A673 (cell line): ENCODE measurements around the gene CHMP6. TPM values are rescaled to one million over a fixed set of nuclear protein-coding genes. Genes with fewer than 3 reads are reported as not detected.

Experiments used
- BruUV-seq: library from RNA; stranded (reverse); fragments of 400-500 nt; replicated peaks from 2 replicates; lab custom pipeline; 2021; lab: Mats Ljungman, UMichigan
- CTCF ChIA-PET: fragments of 300-600 bp; sonication (Branson Sonifier 250); formaldehyde crosslinking; loops from one replicate; lab custom pipeline; 2022; ENCODE audit warnings: antibody characterized with exemption; lab: Charles Lee
- POLR2A ChIA-PET: fragments of 300-600 bp; sonication (Branson Sonifier 250); formaldehyde crosslinking; loops from one replicate; lab custom pipeline; 2022; ENCODE audit warnings: antibody characterized with exemption; ENCODE audit not compliant: low non-redundant PET; lab: Charles Lee
- DNase-seq: peaks from one replicate; pipeline ENCODE4 v3.0.0-alpha.2; 2015; ENCODE audit warnings: low spot score
- H3K27ac ChIP-seq: fragments of 200-600 bp; sonication (generic); 2 replicates; pipeline ENCODE4 v1.5.1; 2016; ENCODE audit warnings: mixed run types, low read depth, mild to moderate bottlenecking, mixed read lengths, antibody characterized with exemption, low read length; ENCODE audit not compliant: poor library complexity, severe bottlenecking
- H3K27me3 ChIP-seq: fragments of 200-600 bp; sonication (generic); replicated peaks from 2 replicates; pipeline ENCODE4 v1.6.1; 2017; ENCODE audit warnings: mixed run types, low read depth, mild to moderate bottlenecking, mixed read lengths, antibody characterized with exemption, low read length; ENCODE audit not compliant: insufficient read depth, poor library complexity
- H3K36me3 ChIP-seq: fragments of 200-600 bp; sonication (generic); 2 replicates; pipeline ENCODE4 v1.6.1; 2016; ENCODE audit warnings: mixed run types, mild to moderate bottlenecking, mixed read lengths, antibody characterized with exemption, low read length; ENCODE audit not compliant: insufficient read depth, poor library complexity, severe bottlenecking
- H3K4me1 ChIP-seq: fragments of 200-600 bp; sonication (generic); 2 replicates; pipeline ENCODE4 v1.6.1; 2017; ENCODE audit warnings: mixed run types, mild to moderate bottlenecking, mixed read lengths, antibody characterized with exemption, low read length; ENCODE audit not compliant: insufficient read depth, poor library complexity, severe bottlenecking
- H3K4me3 ChIP-seq: fragments of 200-600 bp; sonication (generic); 2 replicates; pipeline ENCODE4 v1.5.1; 2016; ENCODE audit warnings: low read depth, mixed run types, mild to moderate bottlenecking, mixed read lengths, low read length; ENCODE audit not compliant: poor library complexity, severe bottlenecking
- H3K9me3 ChIP-seq: fragments of 200-600 bp; sonication (generic); 2 replicates; pipeline ENCODE4 v1.6.1; 2016; ENCODE audit warnings: mixed run types, low read depth, mild to moderate bottlenecking, mixed read lengths, antibody characterized with exemption, low read length; ENCODE audit not compliant: poor library complexity, severe bottlenecking
- EZH2 ChIP-seq: fragments of 200-600 bp; sonication (generic); IDR thresholded peaks from 2 replicates; pipeline ENCODE4 v1.6.1; 2017; ENCODE audit warnings: borderline replicate concordance, low read depth, mild to moderate bottlenecking, mixed read lengths, antibody characterized with exemption, low read length; ENCODE audit not compliant: poor library complexity, severe bottlenecking
- intact Hi-C: fragments of 100-400 bp; cut with micrococcal nuclease; formaldehyde crosslinking; loops from one replicate; pipeline ENCODE4 v1.10.0; 2022; ENCODE audit not compliant: unreplicated experiment
- total RNA-seq: library from RNA; stranded (reverse); gene quantifications from 2 replicates; pipeline ENCODE4 v1.2.3, GENCODE V29; 2021
- TF ChIP-seq, protein P1 (sequence below): fragments of 300-800, 200-600 bp; sonication (generic); conservative IDR thresholded peaks from 2 replicates; pipeline ENCODE4 v1.5.1; 2017; ENCODE audit warnings: low read depth, mild to moderate bottlenecking, antibody characterized with exemption, low read length, moderate library complexity, mixed read lengths

CHMP6 gene
- total RNA-seq, 1 experiment from 2014 or later = 18.7 TPM

DNA sequence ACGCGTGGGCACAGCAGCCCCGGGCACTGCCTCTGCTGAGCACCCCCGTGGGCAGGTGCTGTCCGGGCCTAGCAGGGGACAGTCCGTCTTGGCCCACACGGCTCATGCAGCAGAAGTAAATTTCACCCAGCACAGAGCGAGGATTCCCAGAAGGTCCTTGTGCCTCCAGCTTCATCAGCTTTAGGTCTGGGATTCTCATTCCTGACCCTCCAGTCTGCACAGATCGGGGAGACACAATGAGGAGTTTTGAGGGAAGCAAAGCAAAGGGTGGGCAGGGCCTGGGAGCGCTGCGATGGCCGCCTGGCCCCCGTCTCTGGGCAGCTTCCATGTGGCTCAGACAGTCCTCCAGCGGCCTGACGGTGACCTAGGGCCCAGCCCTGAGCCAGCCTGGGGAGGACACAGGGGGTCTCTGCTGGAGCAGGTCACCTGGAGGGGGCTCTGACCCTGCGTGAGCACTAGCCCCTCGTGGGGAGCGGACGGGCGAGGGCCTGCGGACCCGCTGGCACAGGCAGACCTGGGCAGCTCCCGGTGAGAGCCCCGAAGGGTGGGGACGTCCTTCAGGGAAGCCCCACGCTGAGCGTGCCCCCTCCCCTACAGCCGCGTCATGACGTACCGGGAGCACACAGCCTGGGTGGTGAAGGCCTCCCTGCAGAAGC, 30.7 kb upstream of the CHMP6 start:
- Histone ChIP-seq H3K4me3 (no peak overlapping the region), H3K36me3 (no peaks in the 10 kb centered on the region), H3K4me1 (no peaks in the 10 kb centered on the region), H3K9me3 (no peaks in the 10 kb centered on the region), H3K27me3 (no peaks in the 10 kb centered on the region), H3K27ac (no peak overlapping the region)
- BruUV-seq = no TSS peak
- DNase-seq = no peak
- intact Hi-C loops = no loop called here
- CTCF ChIA-PET = no interaction called here
- no peak for TF ChIP-seq EZH2
- TF ChIP-seq, protein P1, sequence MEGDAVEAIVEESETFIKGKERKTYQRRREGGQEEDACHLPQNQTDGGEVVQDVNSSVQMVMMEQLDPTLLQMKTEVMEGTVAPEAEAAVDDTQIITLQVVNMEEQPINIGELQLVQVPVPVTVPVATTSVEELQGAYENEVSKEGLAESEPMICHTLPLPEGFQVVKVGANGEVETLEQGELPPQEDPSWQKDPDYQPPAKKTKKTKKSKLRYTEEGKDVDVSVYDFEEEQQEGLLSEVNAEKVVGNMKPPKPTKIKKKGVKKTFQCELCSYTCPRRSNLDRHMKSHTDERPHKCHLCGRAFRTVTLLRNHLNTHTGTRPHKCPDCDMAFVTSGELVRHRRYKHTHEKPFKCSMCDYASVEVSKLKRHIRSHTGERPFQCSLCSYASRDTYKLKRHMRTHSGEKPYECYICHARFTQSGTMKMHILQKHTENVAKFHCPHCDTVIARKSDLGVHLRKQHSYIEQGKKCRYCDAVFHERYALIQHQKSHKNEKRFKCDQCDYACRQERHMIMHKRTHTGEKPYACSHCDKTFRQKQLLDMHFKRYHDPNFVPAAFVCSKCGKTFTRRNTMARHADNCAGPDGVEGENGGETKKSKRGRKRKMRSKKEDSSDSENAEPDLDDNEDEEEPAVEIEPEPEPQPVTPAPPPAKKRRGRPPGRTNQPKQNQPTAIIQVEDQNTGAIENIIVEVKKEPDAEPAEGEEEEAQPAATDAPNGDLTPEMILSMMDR = no peak
- POLR2A ChIA-PET = no interaction called here

DNA sequence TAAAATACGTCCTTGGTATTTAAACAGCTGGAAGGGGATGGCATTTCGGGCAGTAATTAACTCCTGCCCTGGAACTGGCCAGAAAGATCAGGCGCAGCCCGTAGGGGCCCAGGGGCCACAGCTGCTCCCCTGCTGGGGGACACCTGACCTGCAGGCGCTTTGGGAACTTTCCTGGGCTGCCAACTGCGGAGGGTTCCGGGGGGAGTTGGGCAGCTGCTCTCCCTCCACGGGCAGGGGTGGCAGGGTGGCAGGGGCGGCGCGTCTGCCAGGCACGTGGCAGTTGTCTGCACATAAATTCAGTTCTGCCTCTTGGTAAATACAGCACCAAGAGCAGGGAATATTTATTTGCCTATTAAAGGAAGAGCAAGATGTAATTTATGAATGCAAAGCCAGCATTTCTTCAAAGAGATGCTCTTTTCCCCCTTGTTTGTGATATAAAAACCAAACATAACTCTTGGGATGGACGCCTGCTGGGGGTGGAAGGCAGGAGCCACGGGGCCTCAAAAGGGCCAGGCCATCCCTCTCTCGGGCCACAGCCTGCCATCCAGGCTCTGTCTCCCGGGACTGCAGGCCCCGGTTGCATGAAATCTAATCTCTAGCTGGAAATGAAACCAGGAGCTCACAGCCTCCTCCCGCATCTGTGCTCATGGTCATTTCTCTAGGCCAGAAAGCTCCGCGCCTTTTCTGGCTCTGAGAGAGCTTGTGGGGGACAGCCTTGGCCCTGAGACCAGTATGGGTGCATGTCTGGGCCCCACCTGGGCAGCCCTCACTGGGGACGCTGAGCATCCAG, 29.9 kb upstream of the CHMP6 start:
- no peak overlapping the region for H3K4me3 ChIP-seq
- H3K27me3 ChIP-seq = no peaks in the 10 kb centered on the region
- POLR2A ChIA-PET = no interaction called here
- no peaks in the 10 kb centered on the region for H3K9me3 ChIP-seq
- TF ChIP-seq, protein P1 = no peak
- TF ChIP-seq EZH2 = no peak
- no peaks in the 10 kb centered on the region for H3K36me3 ChIP-seq
- no peak overlapping the region for H3K27ac ChIP-seq
- DNase-seq = no peak
- intact Hi-C loops = no loop called here
- BruUV-seq = no TSS peak
- CTCF ChIA-PET = no interaction called here
- no peaks in the 10 kb centered on the region for H3K4me1 ChIP-seq

DNA sequence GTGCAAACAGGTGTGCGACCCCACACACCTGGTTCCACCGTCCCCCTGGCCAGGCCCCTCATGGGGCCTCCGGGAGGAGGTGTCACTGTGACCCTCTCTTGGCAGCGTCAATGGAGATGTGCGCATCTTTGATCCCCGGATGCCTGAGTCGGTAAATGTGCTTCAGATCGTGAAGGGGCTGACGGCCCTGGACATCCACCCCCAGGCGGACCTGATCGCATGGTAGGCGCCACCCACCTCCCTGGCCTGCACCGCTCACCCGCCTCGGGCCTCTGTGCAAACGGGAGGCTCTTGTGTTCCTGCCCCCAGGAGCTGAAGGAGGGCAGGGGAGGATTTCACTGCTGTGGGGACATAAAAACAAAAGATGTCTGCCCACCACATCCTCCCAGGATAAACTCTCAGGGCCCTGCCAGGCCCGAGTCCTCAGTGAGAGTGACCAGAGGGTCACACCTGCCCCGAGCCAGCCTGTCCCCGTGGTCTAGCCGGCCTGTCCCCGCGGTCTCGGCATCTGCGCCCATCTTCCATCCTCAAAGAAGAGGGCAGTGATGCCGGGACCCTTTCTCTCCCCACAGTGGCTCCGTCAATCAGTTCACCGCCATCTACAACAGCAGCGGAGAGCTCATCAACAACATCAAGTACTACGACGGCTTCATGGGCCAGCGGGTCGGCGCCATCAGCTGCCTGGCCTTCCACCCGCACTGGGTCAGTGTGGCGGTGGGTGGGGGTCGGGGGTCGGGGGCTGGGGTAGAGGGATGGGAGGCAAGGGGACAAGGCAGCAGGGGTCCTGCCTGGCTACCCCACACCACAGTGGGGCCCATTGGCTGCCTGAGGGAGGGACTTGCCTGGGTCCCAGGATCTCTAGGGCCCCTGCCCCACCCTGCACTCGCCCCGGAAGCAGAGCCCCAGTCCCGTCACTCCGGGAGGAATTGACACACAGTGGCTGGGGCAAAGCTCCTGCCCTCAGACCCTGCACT, 29.0 kb upstream of the CHMP6 start:
- BruUV-seq = no TSS peak

More for the DNA sequence above, 29.0 kb upstream of the CHMP6 start:
- H3K36me3 ChIP-seq = no peaks in the 10 kb centered on the region
- no peak overlapping the region for H3K4me3 ChIP-seq
- no peaks in the 10 kb centered on the region for H3K9me3 ChIP-seq
- no peak overlapping the region for H3K27ac ChIP-seq
- DNase-seq = no peak
- TF ChIP-seq, protein P1 = no peak
- TF ChIP-seq EZH2 = no peak
- ChIA-PET POLR2A (no interaction called here), CTCF (no interaction called here)
- H3K4me1 ChIP-seq = no peaks in the 10 kb centered on the region
- intact Hi-C loops = no loop called here
- no peaks in the 10 kb centered on the region for H3K27me3 ChIP-seq
